22Rv1 (cell line): ENCODE results near the gene PHACTR4.
"Not testable (repeated sequence)": the region's sequence is repeated elsewhere in the genome, so short reads cannot be mapped to it uniquely, and the experiment has no call there.

ENCODE experiments used
- H3K27ac ChIP-seq: fragments of 450-650 bp; 2 replicates; pipeline ENCODE4 v1.5.1; 2017
- ZFX ChIP-seq: fragments of 450-650 bp; IDR thresholded peaks from 2 replicates; pipeline ENCODE4 v1.6.1; 2017; ENCODE audit warnings: antibody characterized with exemption, borderline replicate concordance
- TF ChIP-seq, protein P1 (sequence below): fragments of 450-650 bp; IDR thresholded peaks from 2 replicates; pipeline ENCODE4 v1.5.1; 2017; ENCODE audit warnings: mild to moderate bottlenecking

PHACTR4 gene

DNA sequence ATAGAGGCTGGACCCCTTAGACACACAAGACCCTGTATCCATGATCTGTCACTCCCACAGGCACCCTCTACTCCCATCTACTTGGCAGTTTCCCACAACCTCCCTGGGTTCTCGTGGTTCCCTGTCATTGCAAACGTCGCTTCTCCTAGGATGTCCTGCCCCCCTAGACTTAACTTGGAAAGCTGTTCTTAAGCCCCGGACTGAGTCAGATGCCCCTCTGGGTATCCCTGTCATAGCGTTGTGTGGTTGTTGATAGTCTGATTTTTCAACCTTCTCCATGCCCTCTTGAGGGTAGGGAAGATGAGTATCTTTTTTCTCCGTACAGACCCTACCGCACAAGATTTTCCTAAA, 148.1 kb downstream of the PHACTR4 start:
- no peak for TF ChIP-seq ZFX
- TF ChIP-seq, protein P1, sequence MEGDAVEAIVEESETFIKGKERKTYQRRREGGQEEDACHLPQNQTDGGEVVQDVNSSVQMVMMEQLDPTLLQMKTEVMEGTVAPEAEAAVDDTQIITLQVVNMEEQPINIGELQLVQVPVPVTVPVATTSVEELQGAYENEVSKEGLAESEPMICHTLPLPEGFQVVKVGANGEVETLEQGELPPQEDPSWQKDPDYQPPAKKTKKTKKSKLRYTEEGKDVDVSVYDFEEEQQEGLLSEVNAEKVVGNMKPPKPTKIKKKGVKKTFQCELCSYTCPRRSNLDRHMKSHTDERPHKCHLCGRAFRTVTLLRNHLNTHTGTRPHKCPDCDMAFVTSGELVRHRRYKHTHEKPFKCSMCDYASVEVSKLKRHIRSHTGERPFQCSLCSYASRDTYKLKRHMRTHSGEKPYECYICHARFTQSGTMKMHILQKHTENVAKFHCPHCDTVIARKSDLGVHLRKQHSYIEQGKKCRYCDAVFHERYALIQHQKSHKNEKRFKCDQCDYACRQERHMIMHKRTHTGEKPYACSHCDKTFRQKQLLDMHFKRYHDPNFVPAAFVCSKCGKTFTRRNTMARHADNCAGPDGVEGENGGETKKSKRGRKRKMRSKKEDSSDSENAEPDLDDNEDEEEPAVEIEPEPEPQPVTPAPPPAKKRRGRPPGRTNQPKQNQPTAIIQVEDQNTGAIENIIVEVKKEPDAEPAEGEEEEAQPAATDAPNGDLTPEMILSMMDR: no peak
- peak overlapping the region; percentile 95 for H3K27ac ChIP-seq

DNA sequence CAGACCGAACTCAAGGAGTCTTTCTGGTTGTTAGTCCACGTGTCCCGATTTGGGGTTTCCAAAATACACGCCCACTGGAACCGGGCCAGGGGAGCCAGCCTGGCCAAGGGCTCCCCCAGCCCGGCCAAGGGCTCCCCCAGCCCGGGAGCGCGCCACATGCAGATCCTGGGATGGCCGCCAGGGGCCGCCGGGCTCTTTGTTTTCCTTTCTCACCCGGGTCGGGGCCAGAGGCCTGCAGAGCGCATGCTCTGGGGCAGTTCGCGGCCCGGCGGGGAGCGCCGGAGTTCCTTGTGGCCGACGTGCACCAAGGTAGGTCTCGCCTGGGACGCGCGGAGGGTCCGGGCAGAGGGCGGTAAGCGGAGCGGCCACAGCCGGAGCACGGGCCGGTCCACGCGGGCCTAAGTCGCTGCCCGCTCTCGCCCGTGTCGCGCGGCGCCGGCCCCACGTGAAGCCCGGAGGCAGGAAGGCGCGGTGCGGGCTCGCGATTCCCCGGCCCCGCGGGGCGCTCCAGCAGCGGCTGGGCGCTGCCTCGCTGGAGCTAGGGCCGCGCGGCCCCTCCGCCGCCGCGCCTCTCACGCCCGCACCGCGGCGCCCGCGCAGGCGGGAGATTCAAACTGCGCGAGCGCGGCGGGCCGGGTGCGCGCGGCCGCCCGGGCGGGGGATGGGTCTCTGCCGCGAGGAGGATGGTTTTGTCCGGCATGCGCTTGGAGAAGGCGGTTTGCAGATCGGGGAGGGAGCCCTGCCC, 148.6 kb downstream of the PHACTR4 start:
- H3K27ac ChIP-seq: peak overlapping the region; percentile 95
- no peak for TF ChIP-seq ZFX
- TF ChIP-seq, protein P1: peak; percentile 96

DNA sequence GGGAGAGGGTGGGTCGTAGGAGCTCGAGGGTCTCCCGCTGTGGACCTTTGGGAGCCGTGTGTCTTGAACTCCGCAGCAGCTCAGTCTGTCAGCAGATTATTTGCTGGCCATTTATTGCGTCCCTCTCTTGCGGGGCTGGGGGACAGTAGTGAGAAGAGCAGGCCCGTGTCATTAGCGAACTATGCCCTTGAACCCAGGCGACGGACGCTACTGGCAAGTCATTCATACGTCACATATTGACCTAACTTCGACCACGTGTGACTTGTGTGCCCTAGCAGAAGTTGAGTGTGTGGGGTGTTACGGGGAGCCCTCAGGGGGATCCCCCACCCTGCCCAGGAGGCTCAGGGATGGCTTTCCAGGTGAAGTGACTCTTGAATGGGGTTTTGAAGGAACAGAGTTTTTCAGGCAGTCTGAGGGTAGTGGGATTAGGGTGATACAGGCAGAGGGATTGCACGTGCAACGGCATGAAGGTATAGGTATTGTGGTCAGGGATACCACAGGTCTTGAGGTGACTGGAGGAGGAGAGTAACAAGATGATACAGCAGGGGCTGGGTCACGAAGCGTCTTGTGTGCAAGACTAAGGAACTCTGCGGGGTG, 149.3 kb downstream of the PHACTR4 start:
- no peak for TF ChIP-seq ZFX
- TF ChIP-seq, protein P1: no peak
- H3K27ac ChIP-seq: peak overlapping the region; percentile 95

DNA sequence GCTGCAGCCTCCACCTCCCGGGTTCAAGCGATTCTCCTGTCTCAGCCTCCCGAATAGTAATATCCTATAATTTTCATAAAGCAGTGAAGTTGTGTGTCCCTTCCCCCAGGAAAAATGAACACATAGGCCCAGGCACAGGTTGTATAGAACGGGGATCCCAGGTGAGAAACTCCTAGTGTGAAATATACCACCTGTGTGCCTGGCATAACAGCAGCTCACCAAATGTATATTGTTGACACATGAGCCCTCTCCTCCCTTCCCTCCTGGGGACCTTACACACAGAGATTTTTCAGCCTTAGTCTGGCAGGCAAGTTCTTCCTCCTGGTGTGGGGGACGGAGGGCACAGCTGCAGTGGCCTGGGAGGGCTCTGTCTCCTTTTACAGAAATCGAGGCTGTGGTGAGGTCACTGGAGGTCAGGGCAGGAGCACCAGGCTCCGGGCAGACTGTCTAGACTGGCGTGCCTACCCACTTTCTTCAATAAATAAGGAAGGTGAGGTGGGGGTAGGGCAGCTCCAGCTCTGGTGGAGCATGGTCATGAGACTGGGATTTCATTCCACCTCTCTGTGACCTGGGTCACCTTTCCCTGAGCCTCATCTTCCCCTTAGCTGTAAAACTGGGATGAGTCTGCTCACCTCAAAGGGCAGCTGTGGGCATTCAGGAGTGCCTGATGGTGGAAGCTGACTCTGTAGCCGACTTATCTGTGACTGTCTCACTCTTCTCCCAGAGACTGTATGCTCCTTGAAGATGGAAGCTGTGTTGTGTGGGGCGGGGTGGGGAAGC, 150.6 kb downstream of the PHACTR4 start:
- TF ChIP-seq ZFX: no peak
- TF ChIP-seq, protein P1: no peak
- peak overlapping the region; percentile 95; the same call in 1 of the 2 replicates for H3K27ac ChIP-seq

DNA sequence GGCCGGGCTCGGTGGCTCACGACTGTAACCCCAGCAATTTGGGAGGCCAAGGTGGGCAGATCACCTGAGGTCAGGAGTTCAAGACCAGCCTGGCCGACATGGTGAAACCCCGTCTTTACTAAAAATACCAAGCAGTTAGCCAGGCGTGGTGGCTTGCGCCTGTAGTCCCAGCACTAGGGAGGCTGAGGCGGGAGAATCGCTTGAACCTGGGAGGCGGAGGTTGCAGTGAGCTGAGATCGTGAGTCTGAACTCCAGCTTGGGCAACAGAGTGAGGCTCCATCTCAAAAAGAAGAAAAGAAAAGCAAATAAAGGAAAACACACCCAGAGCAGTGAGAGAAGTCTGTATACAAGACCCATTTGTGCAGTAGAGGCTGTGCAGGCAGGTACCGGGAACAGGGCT, 151.3 kb downstream of the PHACTR4 start:
- H3K27ac ChIP-seq: not testable (repeated sequence)

DNA sequence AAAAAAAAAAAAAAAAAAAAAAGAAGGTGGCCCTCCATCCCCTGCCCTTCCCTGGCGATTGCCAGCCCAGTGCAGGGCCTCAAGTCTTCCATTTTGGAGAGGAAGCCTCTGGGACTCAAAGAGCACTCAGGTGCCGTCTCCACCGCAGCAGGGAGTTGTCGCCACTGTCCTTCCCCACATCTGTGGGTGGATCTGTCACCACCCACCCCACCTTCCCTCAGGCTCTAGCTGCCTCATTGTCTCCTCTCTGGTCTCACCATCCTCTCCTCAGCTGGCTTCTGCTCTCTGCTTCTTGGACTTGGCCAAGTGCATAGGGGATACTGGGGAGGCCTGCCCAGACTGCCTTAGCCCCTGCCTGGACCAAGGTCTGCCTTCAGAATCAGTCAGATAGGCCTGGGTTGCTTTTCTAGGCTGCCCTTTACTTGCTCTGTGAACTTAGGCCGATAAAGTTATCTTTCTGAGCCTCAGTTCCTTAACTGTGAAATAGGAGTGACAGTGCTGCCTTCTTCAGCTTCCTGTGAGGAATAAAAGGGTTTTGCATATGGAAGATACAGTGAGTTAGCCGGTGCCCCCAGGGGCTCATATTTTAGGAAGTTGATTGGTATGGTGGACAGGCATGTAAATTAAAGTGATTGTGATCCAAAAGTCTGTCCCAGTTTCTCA, 152.1 kb downstream of the PHACTR4 start:
- H3K27ac ChIP-seq: no peak overlapping the region
- TF ChIP-seq, protein P1: no peak
- no peak for TF ChIP-seq ZFX

DNA sequence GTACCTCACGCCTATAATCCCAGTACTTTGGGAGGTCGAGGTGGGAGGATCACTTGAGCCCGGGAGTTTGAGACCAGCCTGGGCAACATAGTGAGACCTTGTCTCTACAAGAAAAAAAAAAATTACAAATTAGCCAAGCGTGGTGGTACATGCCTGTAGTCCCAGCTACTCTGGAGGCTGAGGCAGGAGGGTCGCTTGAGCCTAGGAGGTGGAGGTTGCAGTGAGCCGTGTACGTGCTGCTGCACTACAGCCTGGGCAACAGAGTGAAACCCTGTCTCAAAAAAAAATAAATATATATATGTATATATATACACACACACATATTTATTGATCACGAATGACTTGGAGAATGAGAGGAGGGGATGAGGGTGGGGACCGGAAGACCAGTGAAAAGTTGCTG, 153.0 kb downstream of the PHACTR4 start:
- H3K27ac ChIP-seq: not testable (repeated sequence)

DNA sequence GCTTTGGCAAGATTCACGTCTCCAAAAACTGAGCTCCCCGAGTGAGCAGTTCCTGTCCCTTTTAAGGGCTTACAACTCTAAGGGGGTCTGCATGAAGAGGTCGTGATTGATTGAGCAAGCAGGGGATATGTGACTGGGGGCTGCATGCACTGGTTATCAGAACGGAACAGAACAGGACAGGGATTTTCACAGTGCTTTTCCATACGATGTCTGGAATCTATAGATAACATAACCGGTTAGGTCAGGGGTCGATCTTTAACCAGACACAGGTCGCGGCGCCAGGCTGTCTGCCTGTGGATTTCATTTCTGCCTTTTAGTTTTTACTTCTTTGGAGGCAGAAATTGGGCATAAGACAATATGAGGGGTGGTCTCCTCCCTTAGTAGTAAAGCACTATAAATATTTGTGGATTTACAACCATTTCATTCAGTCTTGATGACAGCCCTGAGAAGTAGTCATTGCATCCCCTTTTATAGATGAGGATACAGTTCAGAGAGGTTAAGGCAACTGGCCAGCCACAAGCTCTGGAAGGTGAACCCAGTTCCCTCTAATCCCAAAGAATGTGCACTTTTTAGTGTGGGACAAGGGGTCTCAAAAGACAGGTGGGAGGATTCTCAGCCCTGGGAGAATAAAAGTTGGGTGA, 155.6 kb downstream of the PHACTR4 start:
- H3K27ac ChIP-seq: peak overlapping the region; percentile 32
